ENCODE data around the gene PDE3B. TPM values are rescaled to one million over a fixed set of nuclear protein-coding genes. Genes with fewer than 3 reads are reported as not detected.

PDE3B gene
- total RNA-seq, 1 experiment from 2014 or later = 4.8 TPM

DNA sequence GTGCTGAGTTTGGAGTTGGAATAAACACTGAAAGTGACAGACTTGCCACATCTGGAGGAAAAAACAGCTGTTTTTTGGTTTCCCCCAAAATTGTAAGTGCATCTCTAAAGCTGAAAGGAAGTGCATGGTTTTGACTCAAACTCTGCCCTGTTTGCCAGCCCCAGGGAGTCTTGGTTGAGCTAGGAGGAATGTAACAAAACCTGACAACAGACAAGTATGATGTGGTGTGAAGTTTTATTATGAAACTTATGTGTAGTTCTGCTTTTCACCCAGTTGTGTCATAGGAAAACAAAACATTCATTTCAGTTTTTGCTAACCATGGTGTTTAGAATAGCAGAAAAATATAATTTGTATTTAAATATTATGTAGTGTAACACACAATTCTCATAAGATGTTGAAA, 31.7 kb upstream of the PDE3B start:
- TF ChIP-seq EZH2 (IDR thresholded peaks at IDR 0.05; ENCODE audit: borderline replicate concordance, low read depth, low read length, poor library complexity, severe bottlenecking) = no peak
- TF ChIP-seq, protein P1, sequence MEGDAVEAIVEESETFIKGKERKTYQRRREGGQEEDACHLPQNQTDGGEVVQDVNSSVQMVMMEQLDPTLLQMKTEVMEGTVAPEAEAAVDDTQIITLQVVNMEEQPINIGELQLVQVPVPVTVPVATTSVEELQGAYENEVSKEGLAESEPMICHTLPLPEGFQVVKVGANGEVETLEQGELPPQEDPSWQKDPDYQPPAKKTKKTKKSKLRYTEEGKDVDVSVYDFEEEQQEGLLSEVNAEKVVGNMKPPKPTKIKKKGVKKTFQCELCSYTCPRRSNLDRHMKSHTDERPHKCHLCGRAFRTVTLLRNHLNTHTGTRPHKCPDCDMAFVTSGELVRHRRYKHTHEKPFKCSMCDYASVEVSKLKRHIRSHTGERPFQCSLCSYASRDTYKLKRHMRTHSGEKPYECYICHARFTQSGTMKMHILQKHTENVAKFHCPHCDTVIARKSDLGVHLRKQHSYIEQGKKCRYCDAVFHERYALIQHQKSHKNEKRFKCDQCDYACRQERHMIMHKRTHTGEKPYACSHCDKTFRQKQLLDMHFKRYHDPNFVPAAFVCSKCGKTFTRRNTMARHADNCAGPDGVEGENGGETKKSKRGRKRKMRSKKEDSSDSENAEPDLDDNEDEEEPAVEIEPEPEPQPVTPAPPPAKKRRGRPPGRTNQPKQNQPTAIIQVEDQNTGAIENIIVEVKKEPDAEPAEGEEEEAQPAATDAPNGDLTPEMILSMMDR (conservative IDR thresholded peaks at IDR 0.05; ENCODE audit: low read depth, low read length) = no peak
- no peaks in the 10 kb centered on the region for H3K9me3 ChIP-seq (ENCODE audit: low read depth, low read length, poor library complexity, severe bottlenecking)
- ChIA-PET CTCF (no interaction called here), POLR2A (ENCODE audit: low non-redundant PET) (interaction anchor here (0.7 kb wide), 1 partner anchor 8 kb away, joined by 5 read pairs; no protein-coding TSS in a partner anchor)
- no TSS peak for BruUV-seq (replicated peaks)
- H3K36me3 ChIP-seq (ENCODE audit: insufficient read depth, low read length, poor library complexity, severe bottlenecking) = no peaks in the 10 kb centered on the region
- DNase-seq (ENCODE audit: low spot score) = no peak
- H3K4me1 ChIP-seq (ENCODE audit: insufficient read depth, low read length, poor library complexity, severe bottlenecking) = no peaks in the 10 kb centered on the region
- no peak overlapping the region for H3K4me3 ChIP-seq (ENCODE audit: low read depth, low read length, poor library complexity, severe bottlenecking)
- no peak overlapping the region for H3K27ac ChIP-seq (ENCODE audit: low read depth, low read length, poor library complexity, severe bottlenecking)
- no peaks in the 10 kb centered on the region for H3K27me3 ChIP-seq (replicated peaks; ENCODE audit: insufficient read depth, low read depth, low read length, poor library complexity)
- intact Hi-C loops (cut with micrococcal nuclease; ENCODE audit: unreplicated experiment) = no loop called here

DNA sequence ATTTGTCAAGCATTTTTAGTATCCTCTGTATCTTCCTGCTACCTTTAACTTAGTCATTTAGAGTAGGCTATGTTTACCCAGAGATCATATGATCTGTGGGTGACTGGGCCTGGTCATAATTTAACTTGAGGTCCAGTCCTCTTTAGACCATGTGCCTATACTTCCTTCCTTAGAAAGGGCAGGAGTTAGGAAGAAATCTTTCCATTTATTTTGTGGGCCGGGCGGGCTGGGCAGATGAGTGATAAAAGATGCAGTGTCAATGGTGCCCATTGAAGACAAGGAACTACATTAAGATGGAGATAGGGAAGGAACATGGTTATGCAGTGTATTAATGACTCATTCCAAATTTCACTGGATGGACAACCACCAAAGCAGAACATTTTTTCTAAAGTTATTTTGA, 30.9 kb upstream of the PDE3B start:
- Histone ChIP-seq H3K4me3 (ENCODE audit: low read depth, low read length, poor library complexity, severe bottlenecking) (no peak overlapping the region), H3K4me1 (ENCODE audit: insufficient read depth, low read length, poor library complexity, severe bottlenecking) (no peaks in the 10 kb centered on the region), H3K27me3 (replicated peaks; ENCODE audit: insufficient read depth, low read depth, low read length, poor library complexity) (no peaks in the 10 kb centered on the region), H3K36me3 (ENCODE audit: insufficient read depth, low read length, poor library complexity, severe bottlenecking) (no peaks in the 10 kb centered on the region), H3K9me3 (ENCODE audit: low read depth, low read length, poor library complexity, severe bottlenecking) (no peaks in the 10 kb centered on the region), H3K27ac (ENCODE audit: low read depth, low read length, poor library complexity, severe bottlenecking) (no peak overlapping the region)
- BruUV-seq (replicated peaks) = no TSS peak
- ChIA-PET CTCF (no interaction called here), POLR2A (ENCODE audit: low non-redundant PET) (no interaction called here)
- intact Hi-C loops (cut with micrococcal nuclease; ENCODE audit: unreplicated experiment) = no loop called here
- DNase-seq (ENCODE audit: low spot score) = no peak
- TF ChIP-seq, protein P1 (conservative IDR thresholded peaks at IDR 0.05; ENCODE audit: low read depth, low read length) = no peak
- no peak for TF ChIP-seq EZH2 (IDR thresholded peaks at IDR 0.05; ENCODE audit: borderline replicate concordance, low read depth, low read length, poor library complexity, severe bottlenecking)

DNA sequence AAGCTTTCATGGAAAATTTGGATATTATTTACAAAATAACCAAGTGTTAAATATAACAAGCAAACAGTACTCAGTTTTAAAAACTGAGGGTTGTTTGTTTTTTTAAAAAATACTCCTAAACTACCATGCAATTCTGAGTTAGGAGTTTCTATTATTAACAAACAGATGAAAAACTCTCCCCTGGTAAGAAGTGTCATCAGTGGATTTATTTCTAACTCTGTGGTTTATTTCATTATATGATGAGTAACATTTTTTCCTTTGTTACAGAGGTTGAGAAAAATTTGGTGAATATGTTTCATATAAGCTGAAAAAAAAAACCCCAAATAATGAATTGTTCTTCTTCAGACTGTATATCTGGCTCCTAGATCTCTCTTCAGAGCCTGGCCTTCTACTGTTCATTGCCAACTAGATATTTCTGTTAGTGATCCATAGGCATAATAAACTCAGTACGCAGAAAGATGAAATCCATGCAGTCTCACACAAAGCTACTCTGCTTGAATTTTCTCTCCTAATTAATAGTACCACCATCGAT, 29.4 kb upstream of the PDE3B start:
- intact Hi-C loops (cut with micrococcal nuclease; ENCODE audit: unreplicated experiment) = no loop called here
- DNase-seq (ENCODE audit: low spot score) = no peak
- H3K27ac ChIP-seq (ENCODE audit: low read depth, low read length, poor library complexity, severe bottlenecking) = no peak overlapping the region
- TF ChIP-seq, protein P1 (conservative IDR thresholded peaks at IDR 0.05; ENCODE audit: low read depth, low read length) = no peak
- no peak for TF ChIP-seq EZH2 (IDR thresholded peaks at IDR 0.05; ENCODE audit: borderline replicate concordance, low read depth, low read length, poor library complexity, severe bottlenecking)
- H3K9me3 ChIP-seq (ENCODE audit: low read depth, low read length, poor library complexity, severe bottlenecking) = no peaks in the 10 kb centered on the region
- H3K36me3 ChIP-seq (ENCODE audit: insufficient read depth, low read length, poor library complexity, severe bottlenecking) = no peaks in the 10 kb centered on the region
- POLR2A ChIA-PET (ENCODE audit: low non-redundant PET) = no interaction called here
- CTCF ChIA-PET = no interaction called here
- no peak overlapping the region for H3K4me3 ChIP-seq (ENCODE audit: low read depth, low read length, poor library complexity, severe bottlenecking)
- H3K27me3 ChIP-seq (replicated peaks; ENCODE audit: insufficient read depth, low read depth, low read length, poor library complexity) = no peaks in the 10 kb centered on the region
- BruUV-seq (replicated peaks) = no TSS peak
- H3K4me1 ChIP-seq (ENCODE audit: insufficient read depth, low read length, poor library complexity, severe bottlenecking) = no peaks in the 10 kb centered on the region
